HFFc6 (cell line): ENCODE results near the gene PORCN. TPM values are rescaled to one million over a fixed set of nuclear protein-coding genes. Genes with fewer than 3 reads are reported as not detected.

Source experiments
- DNase-seq: peaks from one replicate; pipeline ENCODE4 v3.0.0-alpha.2; 2018
- H3K27ac Mint-ChIP-seq: 2 replicates; pipeline ENCODE4 v1.8.0; 2020; ENCODE audit warnings: mild to moderate bottlenecking, mixed read lengths
- H3K27me3 Mint-ChIP-seq: 2 replicates; pipeline ENCODE4 v1.8.0; 2021; ENCODE audit warnings: mild to moderate bottlenecking, moderate library complexity, mixed read lengths; ENCODE audit not compliant: insufficient read depth
- H3K36me3 Mint-ChIP-seq: 2 replicates; pipeline ENCODE4 v1.8.0; 2021; ENCODE audit warnings: low read depth, mixed read lengths
- H3K4me1 Mint-ChIP-seq: 2 replicates; pipeline ENCODE4 v1.8.0; 2020; ENCODE audit warnings: low read depth, mixed read lengths
- H3K4me3 Mint-ChIP-seq: 2 replicates; pipeline ENCODE4 v1.8.0; 2020; ENCODE audit warnings: mild to moderate bottlenecking, moderate library complexity, mixed read lengths
- H3K9me3 Mint-ChIP-seq: 2 replicates; pipeline ENCODE4 v1.8.0; 2020; ENCODE audit warnings: mild to moderate bottlenecking, mixed read lengths
- total RNA-seq, 6 experiments: library from RNA; stranded (reverse); fragmentation: NEBNext Ultra II Directional; extraction: Animal tissue kit (Norgen Biotek cat#: 25700); gene quantifications; 2 replicates in 1 of 6; 3 replicates in 5 of 6; pipeline ENCODE4 v1.2.3, GENCODE V29; 2021
- TF ChIP-seq, protein P1 (sequence below): fragments of 200-600 bp; sonication (generic); IDR thresholded peaks from 2 replicates; pipeline ENCODE4 v1.5.0; 2021; ENCODE audit warnings: antibody characterized with exemption, mild to moderate bottlenecking

The PORCN gene
- total RNA-seq, 6 experiments from 2014 or later, result 9.0 to 13.8 (median 10.7) TPM

DNA sequence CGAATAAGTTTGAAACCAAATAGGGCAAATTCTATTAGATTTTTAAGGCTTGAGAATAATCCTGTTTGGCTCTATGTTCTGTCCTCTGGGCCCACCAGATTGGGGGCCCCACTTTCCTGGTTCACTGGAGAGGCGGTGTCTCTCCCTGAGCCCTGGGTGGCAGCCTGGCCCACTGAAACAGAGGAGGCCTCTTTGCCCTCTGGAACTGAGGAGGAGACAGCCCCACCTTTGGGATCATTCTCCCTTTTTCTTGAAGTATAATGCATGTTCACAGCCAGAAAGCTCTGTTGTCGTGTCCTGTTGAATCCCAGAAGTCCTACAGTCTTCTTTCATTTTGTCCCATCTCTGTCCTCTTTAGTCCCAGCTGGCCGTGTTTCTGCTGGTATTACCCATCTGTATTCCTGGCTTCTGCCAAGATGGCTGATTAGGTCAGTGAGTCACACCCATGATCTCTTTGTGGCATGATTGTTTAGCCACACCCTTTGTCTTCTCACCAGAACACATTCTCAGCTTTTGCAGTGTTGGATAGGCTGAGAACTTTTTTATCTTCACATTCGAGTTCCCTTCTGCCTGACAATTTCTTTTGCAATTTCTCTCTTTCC is 22.7 kb downstream of the PORCN start:
- Mint-ChIP-seq H3K36me3 (peaks cover 11% of the 10 kb centered on the region), H3K27ac (peak overlapping the region; percentile 98), H3K4me1 (peaks cover 18% of the 10 kb centered on the region), H3K27me3 (peaks cover 2% of the 10 kb centered on the region; the same call in 1 of the 2 replicates), H3K4me3 (peak overlapping the region; percentile 70), H3K9me3 (no peaks in the 10 kb centered on the region)
- peak; percentile 70 for DNase-seq
- TF ChIP-seq, protein P1, sequence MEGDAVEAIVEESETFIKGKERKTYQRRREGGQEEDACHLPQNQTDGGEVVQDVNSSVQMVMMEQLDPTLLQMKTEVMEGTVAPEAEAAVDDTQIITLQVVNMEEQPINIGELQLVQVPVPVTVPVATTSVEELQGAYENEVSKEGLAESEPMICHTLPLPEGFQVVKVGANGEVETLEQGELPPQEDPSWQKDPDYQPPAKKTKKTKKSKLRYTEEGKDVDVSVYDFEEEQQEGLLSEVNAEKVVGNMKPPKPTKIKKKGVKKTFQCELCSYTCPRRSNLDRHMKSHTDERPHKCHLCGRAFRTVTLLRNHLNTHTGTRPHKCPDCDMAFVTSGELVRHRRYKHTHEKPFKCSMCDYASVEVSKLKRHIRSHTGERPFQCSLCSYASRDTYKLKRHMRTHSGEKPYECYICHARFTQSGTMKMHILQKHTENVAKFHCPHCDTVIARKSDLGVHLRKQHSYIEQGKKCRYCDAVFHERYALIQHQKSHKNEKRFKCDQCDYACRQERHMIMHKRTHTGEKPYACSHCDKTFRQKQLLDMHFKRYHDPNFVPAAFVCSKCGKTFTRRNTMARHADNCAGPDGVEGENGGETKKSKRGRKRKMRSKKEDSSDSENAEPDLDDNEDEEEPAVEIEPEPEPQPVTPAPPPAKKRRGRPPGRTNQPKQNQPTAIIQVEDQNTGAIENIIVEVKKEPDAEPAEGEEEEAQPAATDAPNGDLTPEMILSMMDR, result no peak

DNA sequence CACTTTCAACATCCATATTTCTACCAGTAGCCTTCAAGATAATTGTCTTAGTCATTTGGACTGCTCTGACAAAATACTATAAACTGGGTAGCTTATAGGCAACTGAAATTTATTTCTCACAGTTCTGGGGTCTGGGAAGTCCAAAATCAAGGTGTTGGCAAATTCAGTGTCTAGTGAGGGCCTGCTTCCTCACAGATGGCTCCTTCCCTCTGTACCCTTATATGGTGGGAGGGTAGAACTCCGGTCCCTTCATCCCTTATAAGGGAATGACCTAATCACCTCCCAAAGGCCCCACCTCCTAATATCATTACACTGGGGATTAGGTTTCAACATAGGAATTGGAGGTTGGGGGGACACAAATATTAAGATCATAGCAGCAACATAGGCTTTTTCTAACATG is 23.4 kb downstream of the PORCN start:
- H3K9me3 Mint-ChIP-seq, result no peaks in the 10 kb centered on the region
- H3K4me3 Mint-ChIP-seq, result peak overlapping the region; percentile 70
- no peak for DNase-seq
- peaks cover 7% of the 10 kb centered on the region; the same call in 1 of the 2 replicates for H3K36me3 Mint-ChIP-seq
- TF ChIP-seq, protein P1, result no peak
- H3K27me3 Mint-ChIP-seq, result peaks cover 2% of the 10 kb centered on the region; the same call in 1 of the 2 replicates
- H3K4me1 Mint-ChIP-seq, result peaks cover 14% of the 10 kb centered on the region
- peak overlapping the region; percentile 98 for H3K27ac Mint-ChIP-seq

DNA sequence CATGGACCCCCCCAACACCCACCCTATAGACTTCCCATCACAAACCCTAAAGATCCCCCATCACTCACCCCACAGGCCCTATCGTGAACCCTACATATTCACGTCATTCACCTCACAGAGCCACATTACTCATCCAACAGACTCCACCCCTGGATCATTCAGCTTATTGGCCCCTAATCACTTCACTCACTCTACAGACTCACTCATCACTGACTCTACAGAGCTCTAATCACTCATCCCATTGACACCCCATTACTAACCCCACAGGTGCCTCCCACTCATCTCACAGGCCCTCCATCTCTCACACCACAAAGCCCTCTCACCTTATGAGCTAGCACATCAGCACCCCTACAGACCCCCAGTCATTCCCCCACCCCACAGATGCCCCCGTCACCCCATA is 24.4 kb downstream of the PORCN start:
- H3K27ac Mint-ChIP-seq, result no peak overlapping the region
- TF ChIP-seq, protein P1, result no peak
- H3K4me3 Mint-ChIP-seq, result no peak overlapping the region
- peaks cover 14% of the 10 kb centered on the region for H3K4me1 Mint-ChIP-seq
- H3K27me3 Mint-ChIP-seq, result peaks cover 2% of the 10 kb centered on the region; the same call in 1 of the 2 replicates
- peaks cover 7% of the 10 kb centered on the region; the same call in 1 of the 2 replicates for H3K36me3 Mint-ChIP-seq
- no peak for DNase-seq
- H3K9me3 Mint-ChIP-seq, result no peaks in the 10 kb centered on the region

DNA sequence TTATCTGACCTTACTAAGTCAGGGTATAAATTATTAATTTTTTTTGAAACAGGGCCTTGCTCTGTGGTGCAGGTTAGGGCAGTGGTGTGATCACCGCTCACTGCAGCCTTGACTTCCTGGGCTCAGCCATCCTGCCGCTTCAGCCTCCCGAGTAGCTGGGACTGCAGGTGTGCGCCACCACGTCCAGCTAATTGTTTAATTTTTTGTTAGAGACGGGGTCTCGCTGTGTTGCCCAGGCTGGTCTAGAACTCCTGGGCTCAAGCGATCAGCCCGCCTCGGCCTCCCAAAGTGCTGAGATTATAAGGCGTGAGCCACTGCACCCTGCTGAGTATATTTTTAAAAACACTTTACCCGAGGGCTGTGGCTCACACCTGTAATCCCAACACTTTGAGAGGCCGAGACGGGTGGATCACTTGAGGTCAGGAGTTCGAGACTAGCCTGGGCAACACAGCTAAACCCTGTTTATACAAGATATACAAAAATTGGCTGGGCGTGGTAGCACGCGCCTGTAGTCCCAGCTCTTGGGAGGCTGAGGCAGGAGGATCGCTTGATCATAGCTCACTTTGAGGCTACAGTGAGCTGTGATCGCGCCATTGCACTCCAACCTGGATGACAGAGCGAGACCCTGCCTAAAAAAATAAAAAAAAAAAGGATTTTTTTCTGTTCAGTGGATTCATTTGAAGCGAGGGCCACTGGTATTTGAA is 30.0 kb downstream of the PORCN start:
- Mint-ChIP-seq H3K9me3 (no peaks in the 10 kb centered on the region), H3K4me3 (peak overlapping the region; percentile 86), H3K27me3 (no peaks in the 10 kb centered on the region; the same call in 1 of the 2 replicates), H3K36me3 (peaks cover 6% of the 10 kb centered on the region; the same call in 1 of the 2 replicates), H3K27ac (peak overlapping the region; percentile 69), H3K4me1 (peaks cover 10% of the 10 kb centered on the region)
- DNase-seq, result no peak
- TF ChIP-seq, protein P1, result no peak

DNA sequence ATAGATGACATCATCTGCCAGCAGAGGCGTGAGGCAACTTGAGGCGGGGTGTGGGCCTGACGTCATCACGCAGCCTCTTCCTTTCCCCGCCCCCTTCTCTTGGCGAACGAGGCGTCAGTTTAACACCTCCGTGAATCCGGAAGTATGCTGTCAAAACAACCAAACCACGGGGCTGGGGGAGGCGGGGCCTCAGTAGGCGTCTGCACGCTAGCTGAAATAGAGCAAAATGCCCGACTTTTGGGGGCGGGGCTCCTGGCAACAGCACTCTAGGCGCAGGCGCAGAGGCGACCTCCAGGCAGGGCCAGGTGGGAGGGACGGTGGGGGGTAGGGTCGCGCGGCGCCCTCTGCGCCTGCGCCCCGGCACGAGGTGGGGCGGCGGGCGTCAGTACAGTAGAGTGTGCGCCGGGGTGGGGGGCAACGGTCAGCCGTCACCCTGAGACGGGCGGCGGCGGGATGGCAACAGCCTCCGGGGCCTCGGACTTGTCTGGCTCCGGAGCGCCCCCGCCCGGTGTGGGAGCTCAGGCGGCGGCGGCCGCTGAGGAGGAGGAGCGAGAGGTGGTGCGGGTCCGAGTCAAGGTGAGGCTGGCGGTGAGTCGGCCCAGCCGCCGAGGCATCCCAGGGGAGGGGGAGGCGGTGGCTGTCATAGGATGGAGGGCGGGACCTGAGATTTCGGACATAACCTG is 30.7 kb downstream of the PORCN start, which contains the start of gene TBC1D25:
Gene TBC1D25 (plus strand): TSS at position 370 of the 683 bp plus-strand sequence. CDS start 84 bp downstream, at position 454.
- DNase-seq, result peak; percentile 95
- Mint-ChIP-seq H3K36me3 (peaks cover 6% of the 10 kb centered on the region; the same call in 1 of the 2 replicates), H3K27ac (peak within 1 kb of the TSS; percentile 69), H3K4me1 (peaks cover 10% of the 10 kb centered on the region), H3K4me3 (peak within 1 kb of the TSS; percentile 86), H3K9me3 (no peaks in the 10 kb centered on the region), H3K27me3 (no peaks in the 10 kb centered on the region; the same call in 1 of the 2 replicates)
- TF ChIP-seq, protein P1, result peak; percentile 70
